Breast epithelium (tissue), 4 donors: ENCODE results near the gene RAMP2. TPM values are rescaled to one million over a fixed set of nuclear protein-coding genes. Genes with fewer than 3 reads are reported as not detected.

ENCODE experiments used
- DNase-seq, 2 donors: peaks; one replicate each; pipeline ENCODE4 v3.0.0-alpha.2; 2019; ENCODE audit warnings: low spot score in 2 of 2
- H3K27ac ChIP-seq, 2 donors: fragments of 200-600 bp; sonication (generic) in 1 of 2; one replicate each; pipeline ENCODE4 v1.5.1; 2016 to 2019; ENCODE audit warnings: mild to moderate bottlenecking in 1 of 2
- H3K27me3 ChIP-seq, 2 donors: fragments of 200-600 bp; sonication (generic) in 1 of 2; one replicate each; pipeline versions ENCODE4 v1.5.1 to v1.6.0; 2017 to 2019; ENCODE audit warnings: control low read depth in 1 of 2, mild to moderate bottlenecking in 1 of 2
- H3K36me3 ChIP-seq: fragments of 200-600 bp; one replicate; pipeline ENCODE4 v1.5.1; 2019
- H3K4me1 ChIP-seq, 2 donors: fragments of 200-600 bp; sonication (generic); one replicate each; pipeline ENCODE4 v1.5.1; 2016 to 2019; ENCODE audit warnings: control low read depth in 1 of 2
- H3K4me3 ChIP-seq, 3 donors: fragments of 200-600 bp; sonication (generic); 1 replicate in 2 of 3; 2 replicates in 1 of 3; pipeline ENCODE4 v1.5.1; 2016 to 2019; ENCODE audit warnings: mild to moderate bottlenecking in 3 of 3, moderate library complexity in 2 of 3
- H3K9me3 ChIP-seq, 2 donors: fragments of 200-600 bp; sonication (generic) in 1 of 2; one replicate each; pipeline ENCODE4 v1.5.1; 2016 to 2019; ENCODE audit warnings: control low read depth in 1 of 2
- CTCF ChIP-seq, 3 donors: fragments of 450-650 bp; IDR thresholded peaks; one replicate each; pipeline ENCODE4 v1.5.1; 2016 to 2017; ENCODE audit warnings: antibody characterized with exemption in 3 of 3, mild to moderate bottlenecking in 3 of 3, moderate library complexity in 3 of 3
- POLR2A ChIP-seq: fragments of 450-650 bp; IDR thresholded peaks from one replicate; pipeline ENCODE4 v1.6.1; 2016; ENCODE audit warnings: antibody characterized with exemption, mild to moderate bottlenecking, moderate library complexity
- POLR2AphosphoS5 ChIP-seq, 3 donors: sonication (generic); formaldehyde crosslinking; IDR thresholded peaks; one replicate each; pipeline ENCODE4 v1.6.1; 2017; ENCODE audit warnings: antibody characterized with exemption in 3 of 3
- intact Hi-C: fragments of 100-400 bp; cut with DNase I; formaldehyde crosslinking; loops from one replicate; pipeline ENCODE4 v1.15.1; 2023; ENCODE audit warnings: low total_unique reads
- total RNA-seq, 3 donors: library from RNA; depleted of rRNA; stranded (reverse); fragments of >200 nt; gene quantifications; one replicate each; pipeline ENCODE4 v1.1.0, GENCODE V29; 2016

RAMP2 gene
- total RNA-seq, 3 donors from 2014 or later = 17.9 to 245 (median 29.5) TPM

GRCh38 chr17:42791948-42792347, 30.9 kb downstream of the RAMP2 start:
- intact Hi-C loops = no loop called here
- no peak for TF ChIP-seq POLR2AphosphoS5 (IDR thresholded peaks at IDR 0.05)
- TF ChIP-seq CTCF (IDR thresholded peaks at IDR 0.05) = no peak
- no peak for TF ChIP-seq POLR2A
- Histone ChIP-seq H3K27ac (no peak overlapping the region), H3K36me3 (no peaks in the 10 kb centered on the region), H3K27me3 (no peaks in the 10 kb centered on the region), H3K4me1 (peaks cover 0 to 2% of the 10 kb centered on the region in 2 donors), H3K9me3 (no peaks in the 10 kb centered on the region), H3K4me3 (no peak overlapping the region)
- DNase-seq = no peak

- Histone ChIP-seq H3K4me1 (peaks cover 3 to 8% of the 10 kb centered on the region in 2 donors), H3K9me3 (no peaks in the 10 kb centered on the region), H3K36me3 (no peaks in the 10 kb centered on the region), H3K27ac (no peak overlapping the region), H3K27me3 (no peaks in the 10 kb centered on the region), H3K4me3 (no peak overlapping the region)
- intact Hi-C loops = no loop called here
- TF ChIP-seq CTCF (IDR thresholded peaks at IDR 0.05) (no peak), POLR2A (no peak), POLR2AphosphoS5 (IDR thresholded peaks at IDR 0.05) (no peak)
- no peak for DNase-seq
Measured at GRCh38 chr17:42792545-42792944, 31.5 kb downstream of the RAMP2 start.

GRCh38 chr17:42795061-42795460, 34.0 kb downstream of the RAMP2 start:
- H3K4me3 ChIP-seq = no peak overlapping the region
- intact Hi-C loops = no loop called here
- H3K36me3 ChIP-seq = no peaks in the 10 kb centered on the region
- peak overlapping the region in 1 of 2 donors; percentile 41 for H3K27ac ChIP-seq
- no peaks in the 10 kb centered on the region for H3K9me3 ChIP-seq
- H3K27me3 ChIP-seq = no peaks in the 10 kb centered on the region
- no peak for TF ChIP-seq POLR2AphosphoS5 (IDR thresholded peaks at IDR 0.05)
- TF ChIP-seq POLR2A = no peak
- TF ChIP-seq CTCF (IDR thresholded peaks at IDR 0.05) = no peak
- peaks cover 4 to 12% of the 10 kb centered on the region in 2 donors for H3K4me1 ChIP-seq
- DNase-seq = no peak

GRCh38 chr17:42795465-42795864, 34.4 kb downstream of the RAMP2 start:
- peaks cover 4 to 12% of the 10 kb centered on the region in 2 donors for H3K4me1 ChIP-seq
- no peaks in the 10 kb centered on the region for H3K27me3 ChIP-seq
- H3K36me3 ChIP-seq = no peaks in the 10 kb centered on the region
- H3K27ac ChIP-seq = peak overlapping the region in 1 of 2 donors; percentile 41
- H3K4me3 ChIP-seq = no peak overlapping the region
- no peaks in the 10 kb centered on the region for H3K9me3 ChIP-seq
- no peak for DNase-seq
- TF ChIP-seq POLR2A (no peak), CTCF (IDR thresholded peaks at IDR 0.05) (no peak), POLR2AphosphoS5 (IDR thresholded peaks at IDR 0.05) (no peak)
- intact Hi-C loops = no loop called here

GRCh38 chr17:42796066-42796758, 35.2 kb downstream of the RAMP2 start:
- no peak for TF ChIP-seq POLR2AphosphoS5 (IDR thresholded peaks at IDR 0.05)
- TF ChIP-seq POLR2A = no peak
- TF ChIP-seq CTCF (IDR thresholded peaks at IDR 0.05) = no peak
- H3K27ac ChIP-seq = peak overlapping the region in 1 of 2 donors; percentile 11

More at GRCh38 chr17:42796066-42796758, 35.2 kb downstream of the RAMP2 start:
- DNase-seq = no peak
- no peak overlapping the region for H3K4me3 ChIP-seq
- H3K27me3 ChIP-seq = no peaks in the 10 kb centered on the region
- H3K9me3 ChIP-seq = no peaks in the 10 kb centered on the region
- no peaks in the 10 kb centered on the region for H3K36me3 ChIP-seq
- peaks cover 4 to 12% of the 10 kb centered on the region in 2 donors for H3K4me1 ChIP-seq
- intact Hi-C loops = no loop called here
